ENCODE results near the gene TSR3. TPM values are rescaled to one million over a fixed set of nuclear protein-coding genes. Genes with fewer than 3 reads are reported as not detected.

TSR3 gene
- total and polyA plus RNA-seq, 2 of the 13 experiments (the other 11 are each of a cell fraction or from before 2014, with no cell fraction given), result 24.2 to 51.0 TPM

GRCh38 chr16:1320658-1321240, 30.9 kb downstream of the TSR3 start:
- H4K20me1 ChIP-seq (ENCODE audit: insufficient read depth, low read length), result peaks cover 3% of the 10 kb centered on the region; the same call in 1 of the 2 replicates
- ATAC-seq (no peak; the same call in 2 of the 3 replicates), FAIRE-seq (no peak), DNase-seq (ENCODE audit: low spot score) (no peak)
- H3K4me3 ChIP-seq (replicated peaks in 1 of 3; ENCODE audit: insufficient read depth in 1 of 3, low read depth in 2 of 3, low read length in 3 of 3), result no peak overlapping the region
- WGBS (ENCODE audit: low lambda C conversion rate), result 86% methylated on average over 14 of the region's 22 CpGs
- H3K36me3 ChIP-seq (replicated peaks in 1 of 2; ENCODE audit: control insufficient read depth in 1 of 2, insufficient read depth in 2 of 2, low read length in 2 of 2), result peaks cover 41 to 76% of the 10 kb centered on the region in 2 experiments; a peak in 4 of 5 replicates
- H3K4me2 ChIP-seq (ENCODE audit: low read depth, low read length), result no peak overlapping the region
- CTCF ChIA-PET (ENCODE audit: low intra/inter-chr PET ratio, low total read pairs), result no interaction called here
- no peaks in the 10 kb centered on the region for H3K4me1 ChIP-seq (ENCODE audit: insufficient read depth, low read length)
- POLR2A ChIA-PET, result no interaction called here
- intact Hi-C loops (cut with micrococcal nuclease; ENCODE audit: unreplicated experiment) (no loop called here), in situ Hi-C loops (cut with HindIII; ENCODE audit: extremely low pct_ligation_motif_present, low pct_unique_long_range_greater_than_20kb) (no loop called here)
- H3K9ac ChIP-seq (ENCODE audit: insufficient read depth, low read depth, low read length), result no peak overlapping the region
- no peak overlapping the region for H3K27ac ChIP-seq (ENCODE audit: extremely low read length, insufficient read depth, low read length)
- no peaks in the 10 kb centered on the region for H3K9me3 ChIP-seq (ENCODE audit: low read length)
- H3K79me2 ChIP-seq (ENCODE audit: insufficient read depth, low read length), result peaks cover 8% of the 10 kb centered on the region
- H2AFZ ChIP-seq (ENCODE audit: low read length), result no peak overlapping the region
- TF ChIP-seq POLR2A (IDR thresholded peaks at IDR 0.05; ENCODE audit: insufficient read depth in 1 of 2, low read depth in 2 of 2, low read length in 2 of 2) (0 out of 4 replicates have a peak, but pooled peaks of 1 of the 2 experiments have one; percentile 5), SIX1 (CRISPR knock-in tag; IDR thresholded peaks at IDR 0.05; ENCODE audit: borderline replicate concordance) (no peak), HIVEP1 (CRISPR knock-in tag; IDR thresholded peaks at IDR 0.05) (no peak), ZNF263 (CRISPR knock-in tag; IDR thresholded peaks at IDR 0.05) (no peak), STAT5B (CRISPR knock-in tag; IDR thresholded peaks at IDR 0.05) (no peak), AGO2 (optimal IDR thresholded peaks at IDR 0.05; ENCODE audit: low read depth, low read length) (peak; percentile 89), KAT8 (CRISPR knock-in tag; IDR thresholded peaks at IDR 0.05) (no peak), ZHX2 (IDR thresholded peaks at IDR 0.05; ENCODE audit: low read depth) (no peak), ZHX2 (CRISPR knock-in tag; IDR thresholded peaks at IDR 0.05; ENCODE audit: borderline replicate concordance) (no peak), PCBP1 (IDR thresholded peaks at IDR 0.05; ENCODE audit: borderline replicate concordance, low read depth, low read length) (no peak), PHF20 (CRISPR knock-in tag; IDR thresholded peaks at IDR 0.05) (no peak), SCMH1 (CRISPR knock-in tag; IDR thresholded peaks at IDR 0.05; ENCODE audit: borderline replicate concordance) (no peak), RBM22 (optimal IDR thresholded peaks at IDR 0.05; ENCODE audit: low read length) (peak; percentile 15), RXRB (CRISPR knock-in tag; IDR thresholded peaks at IDR 0.05; ENCODE audit: borderline replicate concordance) (no peak), PHF5A (CRISPR knock-in tag; IDR thresholded peaks at IDR 0.05; ENCODE audit: low read depth, unreplicated experiment) (no peak), PHF8 (CRISPR knock-in tag; IDR thresholded peaks at IDR 0.05) (no peak), CHD4 (IDR thresholded peaks at IDR 0.05; ENCODE audit: borderline replicate concordance, low read length) (no peak)
- H3K27me3 ChIP-seq (ENCODE audit: control insufficient read depth in 1 of 2, insufficient read depth in 2 of 2, low read length in 2 of 2), result no peaks in the 10 kb centered on the region
- no TSS peak for BruUV-seq (replicated peaks)
